SU-DHL-6 (cell line): Measurements from ENCODE around the gene GRIK3.

Experiments used
- H2AFZ ChIP-seq: fragments of 200-600 bp; sonication (generic); 2 replicates; pipeline ENCODE4 v1.6.1; 2014; ENCODE audit warnings: low read depth, mild to moderate bottlenecking, moderate library complexity, mixed read lengths, antibody characterized with exemption, low read length; ENCODE audit not compliant: severe bottlenecking
- H3F3A ChIP-seq: fragments of 200-600 bp; shearing (Covaris generic); 2 replicates; pipeline ENCODE4 v1.6.0; 2016; ENCODE audit warnings: antibody characterized with exemption, mild to moderate bottlenecking; ENCODE audit not compliant: insufficient read depth
- H3K27ac ChIP-seq: fragments of 200-600 bp; sonication (generic); 2 replicates; pipeline ENCODE4 v1.5.1; 2016; ENCODE audit warnings: low read depth, mild to moderate bottlenecking, low read length, moderate library complexity, mixed read lengths
- H3K27me3 ChIP-seq: fragments of 200-600 bp; sonication (generic), shearing (Covaris generic); 2 replicates; pipeline ENCODE4 v1.6.0; 2014; ENCODE audit warnings: mild to moderate bottlenecking, low read length
- H3K36me3 ChIP-seq: fragments of 200-600 bp; sonication (generic); 2 replicates; pipeline ENCODE4 v1.6.1; 2014; ENCODE audit warnings: mild to moderate bottlenecking, low read length, mixed read lengths
- H3K4me2 ChIP-seq: fragments of 300-600, 200-600 bp; shearing (Covaris generic), sonication (generic); 2 replicates; pipeline ENCODE4 v1.6.0; 2014; ENCODE audit warnings: low read length, low read depth, mild to moderate bottlenecking; ENCODE audit not compliant: poor library complexity, severe bottlenecking
- H3K4me3 ChIP-seq: fragments of 200-600 bp; sonication (generic); 2 replicates; pipeline ENCODE4 v1.5.1; 2014; ENCODE audit warnings: antibody characterized with exemption, low read length, mild to moderate bottlenecking, mixed read lengths; ENCODE audit not compliant: insufficient read depth, poor library complexity, severe bottlenecking
- H3K79me2 ChIP-seq: fragments of 200-600 bp; sonication (generic); 2 replicates; pipeline ENCODE4 v1.6.1; 2014; ENCODE audit warnings: mild to moderate bottlenecking, low read length, moderate library complexity; ENCODE audit not compliant: insufficient read depth
- H3K9ac ChIP-seq: fragments of 200-600 bp; sonication (generic); 2 replicates; pipeline ENCODE4 v1.7.0; 2014; ENCODE audit warnings: mild to moderate bottlenecking, low read length
- H3K9me2 ChIP-seq: fragments of 200-600 bp; sonication (generic); replicated peaks from 2 replicates; pipeline ENCODE4 v1.6.1; 2014; ENCODE audit warnings: low read length; ENCODE audit not compliant: insufficient read depth
- H3K9me3 ChIP-seq: fragments of 200-600 bp; sonication (generic); 2 replicates; pipeline ENCODE4 v1.6.1; 2014; ENCODE audit warnings: low read length, mixed read lengths; ENCODE audit not compliant: insufficient read depth
- H4K20me1 ChIP-seq: fragments of 200-600 bp; sonication (generic); 2 replicates; pipeline ENCODE4 v1.6.1; 2014; ENCODE audit warnings: low read depth, mild to moderate bottlenecking, antibody characterized with exemption, low read length, moderate library complexity, mixed read lengths
- CTCF ChIP-seq: fragments of 200-600 bp; sonication (generic); IDR thresholded peaks from one replicate; pipeline ENCODE4 v1.5.1; 2017; ENCODE audit warnings: antibody characterized with exemption, mild to moderate bottlenecking, low read length, moderate library complexity; ENCODE audit not compliant: insufficient read depth, poor library complexity, severe bottlenecking
- EZH2phosphoT487 ChIP-seq: fragments of 200-600 bp; sonication (generic), shearing (Covaris generic); conservative IDR thresholded peaks from 2 replicates; pipeline ENCODE4 v1.6.1; 2018; ENCODE audit warnings: mild to moderate bottlenecking, antibody characterized with exemption, low read length, moderate library complexity, mixed read lengths

The GRIK3 gene

GRCh38 chr1:36996106-36996505, 38.2 kb downstream of the GRIK3 start:
- Histone ChIP-seq H3K36me3 (no peaks in the 10 kb centered on the region), H4K20me1 (no peaks in the 10 kb centered on the region), H3F3A (no peaks in the 10 kb centered on the region), H3K9me2 (no peaks in the 10 kb centered on the region), H3K4me2 (no peak overlapping the region), H3K4me3 (no peak overlapping the region), H3K79me2 (no peaks in the 10 kb centered on the region), H2AFZ (no peak overlapping the region), H3K9ac (no peak overlapping the region), H3K27me3 (no peaks in the 10 kb centered on the region), H3K9me3 (no peaks in the 10 kb centered on the region), H3K27ac (no peak overlapping the region)
- TF ChIP-seq EZH2phosphoT487 (no peak), CTCF (no peak)

- no peaks in the 10 kb centered on the region for H3K36me3 ChIP-seq
- no peaks in the 10 kb centered on the region for H4K20me1 ChIP-seq
- TF ChIP-seq EZH2phosphoT487: no peak
- TF ChIP-seq CTCF: no peak
- H3K4me3 ChIP-seq: no peak overlapping the region
- no peak overlapping the region for H3K4me2 ChIP-seq
- no peak overlapping the region for H3K9ac ChIP-seq
- H2AFZ ChIP-seq: no peak overlapping the region
- no peaks in the 10 kb centered on the region for H3F3A ChIP-seq
- H3K27ac ChIP-seq: no peak overlapping the region
- H3K79me2 ChIP-seq: no peaks in the 10 kb centered on the region
- H3K27me3 ChIP-seq: no peaks in the 10 kb centered on the region
- no peaks in the 10 kb centered on the region for H3K9me2 ChIP-seq
- H3K9me3 ChIP-seq: no peaks in the 10 kb centered on the region
These were observed 39.4 kb downstream of the GRIK3 start for GRCh38 chr1:36994868-36995267.

GRCh38 chr1:36994294-36994693, 40.0 kb downstream of the GRIK3 start:
- Histone ChIP-seq H3K9me3 (no peaks in the 10 kb centered on the region), H3K27me3 (no peaks in the 10 kb centered on the region), H4K20me1 (no peaks in the 10 kb centered on the region), H2AFZ (no peak overlapping the region), H3F3A (no peaks in the 10 kb centered on the region), H3K4me2 (no peak overlapping the region), H3K79me2 (no peaks in the 10 kb centered on the region), H3K4me3 (no peak overlapping the region), H3K27ac (no peak overlapping the region), H3K9ac (no peak overlapping the region), H3K9me2 (no peaks in the 10 kb centered on the region), H3K36me3 (no peaks in the 10 kb centered on the region)
- no peak for TF ChIP-seq CTCF
- TF ChIP-seq EZH2phosphoT487: no peak
